GM12873 (cell line): ENCODE data around the gene CPNE8.

Experiments
- TF ChIP-seq, protein P1 (sequence below): IDR thresholded peaks from 2 replicates; pipeline ENCODE4 v1.5.1; 2012; ENCODE audit warnings: low read depth, mild to moderate bottlenecking, moderate library complexity, low read length, control low read depth; ENCODE audit not compliant: insufficient read depth; ENCODE audit errors: missing control alignments

Gene CPNE8

GRCh38 chr12:38732761-38733160, 172.6 kb downstream of the CPNE8 start:
- TF ChIP-seq, protein P1, sequence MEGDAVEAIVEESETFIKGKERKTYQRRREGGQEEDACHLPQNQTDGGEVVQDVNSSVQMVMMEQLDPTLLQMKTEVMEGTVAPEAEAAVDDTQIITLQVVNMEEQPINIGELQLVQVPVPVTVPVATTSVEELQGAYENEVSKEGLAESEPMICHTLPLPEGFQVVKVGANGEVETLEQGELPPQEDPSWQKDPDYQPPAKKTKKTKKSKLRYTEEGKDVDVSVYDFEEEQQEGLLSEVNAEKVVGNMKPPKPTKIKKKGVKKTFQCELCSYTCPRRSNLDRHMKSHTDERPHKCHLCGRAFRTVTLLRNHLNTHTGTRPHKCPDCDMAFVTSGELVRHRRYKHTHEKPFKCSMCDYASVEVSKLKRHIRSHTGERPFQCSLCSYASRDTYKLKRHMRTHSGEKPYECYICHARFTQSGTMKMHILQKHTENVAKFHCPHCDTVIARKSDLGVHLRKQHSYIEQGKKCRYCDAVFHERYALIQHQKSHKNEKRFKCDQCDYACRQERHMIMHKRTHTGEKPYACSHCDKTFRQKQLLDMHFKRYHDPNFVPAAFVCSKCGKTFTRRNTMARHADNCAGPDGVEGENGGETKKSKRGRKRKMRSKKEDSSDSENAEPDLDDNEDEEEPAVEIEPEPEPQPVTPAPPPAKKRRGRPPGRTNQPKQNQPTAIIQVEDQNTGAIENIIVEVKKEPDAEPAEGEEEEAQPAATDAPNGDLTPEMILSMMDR: no peak

DNA sequence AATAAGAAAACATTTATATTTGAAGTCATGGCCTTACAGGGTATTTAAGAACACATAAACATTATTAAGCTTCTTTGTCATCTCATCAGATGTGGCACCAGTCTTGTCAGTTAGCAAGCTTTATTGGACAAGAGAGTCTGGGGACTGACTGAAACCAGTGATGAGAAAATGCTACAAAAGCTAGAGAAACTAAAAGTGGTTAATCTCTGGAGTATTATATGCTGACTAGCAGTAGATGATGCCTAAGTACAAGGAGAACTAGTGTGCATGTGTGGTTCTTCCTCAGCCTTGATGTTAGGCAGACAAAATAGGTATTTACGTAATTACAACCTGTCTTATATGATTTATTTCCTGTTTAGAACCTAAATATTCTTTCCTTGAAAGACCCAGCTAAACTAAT, 176.5 kb downstream of the CPNE8 start:
- TF ChIP-seq, protein P1: no peak

DNA sequence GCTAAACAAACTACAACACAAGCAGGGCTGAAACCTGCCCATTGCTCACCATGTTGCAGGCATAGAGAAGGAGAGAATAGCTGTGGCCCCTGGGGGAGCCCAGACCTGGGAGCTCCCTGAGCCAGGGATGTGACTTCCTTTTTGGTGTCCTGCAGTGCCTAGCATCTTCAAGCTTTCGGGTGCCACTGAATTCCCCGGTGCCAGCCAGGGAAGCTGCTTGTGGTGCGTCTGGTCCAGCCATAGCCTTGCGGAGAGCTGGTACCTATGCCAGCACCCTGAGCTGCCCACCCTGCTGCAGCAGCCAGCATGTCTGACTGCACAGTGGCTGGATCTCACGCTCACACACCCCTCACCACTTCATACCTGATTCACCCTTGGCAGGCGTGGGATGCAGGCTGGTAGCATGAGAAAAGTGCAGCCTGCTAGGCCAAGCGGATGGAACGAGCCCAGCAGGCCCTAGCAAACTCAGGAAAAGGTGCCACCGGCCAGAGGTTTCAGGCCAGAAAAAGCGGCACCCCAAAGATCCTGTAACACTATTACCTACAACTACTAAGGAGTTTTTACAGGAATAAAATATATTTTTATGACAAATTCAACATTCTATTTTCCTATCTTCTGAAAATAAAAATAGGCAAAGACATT, 183.7 kb downstream of the CPNE8 start:
- TF ChIP-seq, protein P1: no peak

DNA sequence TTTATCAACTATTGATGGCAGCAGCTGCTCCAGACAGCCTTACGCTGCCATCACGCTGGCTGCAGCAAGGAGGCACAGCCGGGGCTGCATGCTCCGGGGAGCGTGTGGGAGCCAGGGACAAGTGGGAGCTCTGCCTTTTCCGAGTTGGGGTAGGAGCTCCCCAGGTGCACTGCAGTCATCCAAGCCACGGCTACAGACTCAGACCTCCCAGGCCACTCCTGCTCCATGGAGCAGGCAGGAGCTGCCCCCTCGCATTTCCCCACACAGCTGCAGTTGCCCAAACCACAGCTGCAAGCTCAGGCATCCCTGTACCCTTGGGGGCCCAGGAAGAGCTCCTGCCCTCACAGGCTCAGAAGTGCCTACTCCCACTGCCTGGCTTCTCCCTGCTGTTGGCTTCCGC, 184.7 kb downstream of the CPNE8 start:
- TF ChIP-seq, protein P1: no peak

GRCh38 chr12:38713294-38713693, 192.1 kb downstream of the CPNE8 start:
- TF ChIP-seq, protein P1: no peak

DNA sequence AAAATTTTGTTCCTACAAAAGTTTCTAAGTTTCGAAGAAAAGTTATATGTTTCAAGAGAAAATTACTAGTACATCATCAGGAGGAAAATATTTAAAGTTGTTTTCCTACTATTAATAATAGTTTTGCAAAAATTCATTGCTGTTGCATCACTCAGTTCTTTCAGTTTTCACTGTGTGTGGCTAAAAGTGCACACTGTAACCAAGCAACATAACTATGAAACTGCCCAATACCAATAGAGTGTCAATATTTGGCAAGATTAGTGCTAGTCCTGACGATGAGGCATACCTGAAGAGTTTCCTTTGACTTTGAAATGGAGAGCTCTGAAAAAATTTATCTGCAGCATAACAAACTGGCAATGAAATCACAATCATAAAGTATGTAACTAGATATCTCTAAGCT, 194.3 kb downstream of the CPNE8 start:
- TF ChIP-seq, protein P1: no peak

GRCh38 chr12:38708466-38708865, 196.9 kb downstream of the CPNE8 start:
- TF ChIP-seq, protein P1: no peak

DNA sequence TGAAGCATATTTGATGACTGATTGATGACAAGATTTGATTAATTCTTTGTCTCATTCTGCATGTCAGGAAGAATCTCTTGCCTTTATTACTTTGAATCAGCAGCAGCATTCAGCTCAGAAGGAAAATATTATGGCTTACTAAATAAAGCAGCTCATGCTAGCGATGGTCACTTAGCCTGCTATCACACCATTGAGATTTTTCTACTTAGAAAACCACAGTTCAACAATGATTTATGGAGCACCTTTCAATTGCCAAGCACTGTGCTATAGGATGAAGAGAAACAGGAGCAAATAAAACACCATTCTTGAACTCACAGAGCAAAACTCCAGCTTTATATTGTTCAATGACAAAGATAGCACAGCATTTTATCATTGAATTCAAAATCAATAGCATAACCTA, 197.7 kb downstream of the CPNE8 start:
- TF ChIP-seq, protein P1: no peak
